NCI-H1436 treated with DMSO at 0.1 percent for 48 hours (cell line): Measurements from ENCODE around the gene TNNT2.

Experiments used
- DNase-seq: peaks from one replicate; lab custom pipeline; 2025; lab: John Stamatoyannopoulos, UW

TNNT2 gene

GRCh38 chr1:201377611-201378092 lies at the start of gene TNNT2:
TNNT2 (minus strand) TSS chr1:201377680; CDS start chr1:201373254, 4,426 bp downstream.
- DNase-seq = no peak

- DNase-seq = no peak
Measured at GRCh38 chr1:201426479-201427310, 49.2 kb upstream of the TNNT2 start.

GRCh38 chr1:201424146-201424545 lies 46.7 kb upstream of the TNNT2 start:
- no peak for DNase-seq

GRCh38 chr1:201423655-201424054 lies 46.2 kb upstream of the TNNT2 start:
- DNase-seq = no peak

GRCh38 chr1:201422436-201423030 lies 45.1 kb upstream of the TNNT2 start:
- no peak for DNase-seq

- no peak for DNase-seq
Measured at GRCh38 chr1:201422026-201422425, 44.5 kb upstream of the TNNT2 start.

- no peak for DNase-seq
Measured at GRCh38 chr1:201421041-201421440, 43.6 kb upstream of the TNNT2 start.

- no peak for DNase-seq
Measured at GRCh38 chr1:201420608-201421002, 43.1 kb upstream of the TNNT2 start.

GRCh38 chr1:201419746-201420607 lies 42.5 kb upstream of the TNNT2 start:
- no peak for DNase-seq

GRCh38 chr1:201419256-201419655 lies 41.8 kb upstream of the TNNT2 start:
- DNase-seq = no peak

GRCh38 chr1:201418461-201418860 lies 41.0 kb upstream of the TNNT2 start:
- DNase-seq = no peak

GRCh38 chr1:201414051-201414738 lies 36.7 kb upstream of the TNNT2 start:
- DNase-seq = no peak

GRCh38 chr1:201411292-201411691 lies 33.8 kb upstream of the TNNT2 start:
- no peak for DNase-seq

GRCh38 chr1:201409440-201409839 lies 32.0 kb upstream of the TNNT2 start:
- DNase-seq = no peak

- no peak for DNase-seq
Measured at GRCh38 chr1:201408834-201409200, 31.3 kb upstream of the TNNT2 start.

GRCh38 chr1:201408176-201408833 lies 30.8 kb upstream of the TNNT2 start:
- peak; percentile 65 for DNase-seq

- DNase-seq = no peak
Measured at GRCh38 chr1:201406831-201407406, 29.4 kb upstream of the TNNT2 start.

GRCh38 chr1:201405484-201405831 lies 28.0 kb upstream of the TNNT2 start:
- DNase-seq = no peak

- no peak for DNase-seq
Measured at GRCh38 chr1:201404722-201405483, 27.4 kb upstream of the TNNT2 start.

GRCh38 chr1:201404055-201404454 lies 26.6 kb upstream of the TNNT2 start:
- no peak for DNase-seq
